ENCODE data around the gene UBE2E1. TPM values are rescaled to one million over a fixed set of nuclear protein-coding genes. Genes with fewer than 3 reads are reported as not detected.
A peak's percentile ranks its signal among the peaks of the same experiment; 100 is the strongest.

UBE2E1 gene
- total and polyA plus RNA-seq, 2 donors (not counting 1 experiment from before 2014, with no cell fraction given), result 129 to 174 TPM

- no peak overlapping the region for H3K4me2 ChIP-seq (ENCODE audit: extremely low read depth, insufficient read depth, low read length)
- H4K20me1 ChIP-seq (ENCODE audit: control insufficient read depth, extremely low read depth, insufficient read depth, low read length), result no peaks in the 10 kb centered on the region
- H2AFZ ChIP-seq (ENCODE audit: low read length), result no peak overlapping the region
- no peaks in the 10 kb centered on the region for H3K27me3 ChIP-seq (ENCODE audit: control insufficient read depth, insufficient read depth, low read length)
- no peaks in the 10 kb centered on the region for H3K9me3 ChIP-seq (ENCODE audit: control insufficient read depth, insufficient read depth, low read depth, low read length)
- H3K27ac ChIP-seq (ENCODE audit: insufficient read depth, low read length), result no peak overlapping the region
- no peak overlapping the region for H3K9ac ChIP-seq (ENCODE audit: insufficient read depth, low read length)
- H3K36me3 ChIP-seq (ENCODE audit: control insufficient read depth, insufficient read depth, low read length), result no peaks in the 10 kb centered on the region
- H3K4me3 ChIP-seq (replicated peaks in 1 of 4; ENCODE audit: control extremely low read depth in 1 of 4, insufficient read depth in 1 of 4, low read depth in 3 of 4, low read length in 4 of 4), result no peak overlapping the region
- no peak for DNase-seq (ENCODE audit: low read depth in 2 of 2)
- TF ChIP-seq CTCF (conservative IDR thresholded peaks at IDR 0.05 in 1 of 2, IDR thresholded peaks at IDR 0.05 in 1 of 2; ENCODE audit: low read depth in 1 of 2, low read length in 2 of 2), result no peak
- TF ChIP-seq EZH2 (IDR thresholded peaks at IDR 0.05; ENCODE audit: low read length, missing control alignments), result no peak
- H3K4me1 ChIP-seq (ENCODE audit: control insufficient read depth, extremely low read depth, insufficient read depth, low read length), result no peaks in the 10 kb centered on the region
- H3K79me2 ChIP-seq (ENCODE audit: control insufficient read depth, insufficient read depth, low read length), result no peaks in the 10 kb centered on the region
These were observed 6.9 kb upstream of the UBE2E1 start for GRCh38 chr3:23798876-23799275.

- H3K79me2 ChIP-seq (ENCODE audit: control insufficient read depth, insufficient read depth, low read length), result no peaks in the 10 kb centered on the region
- no peaks in the 10 kb centered on the region for H3K4me1 ChIP-seq (ENCODE audit: control insufficient read depth, extremely low read depth, insufficient read depth, low read length)
- H3K4me2 ChIP-seq (ENCODE audit: extremely low read depth, insufficient read depth, low read length), result no peak overlapping the region
- peak; percentile 14 to 65 for DNase-seq (ENCODE audit: low read depth in 2 of 2)
- no peak overlapping the region for H3K27ac ChIP-seq (ENCODE audit: insufficient read depth, low read length)
- no peaks in the 10 kb centered on the region for H3K36me3 ChIP-seq (ENCODE audit: control insufficient read depth, insufficient read depth, low read length)
- no peak overlapping the region for H3K4me3 ChIP-seq (replicated peaks in 1 of 4; ENCODE audit: control extremely low read depth in 1 of 4, insufficient read depth in 1 of 4, low read depth in 3 of 4, low read length in 4 of 4)
- no peaks in the 10 kb centered on the region for H4K20me1 ChIP-seq (ENCODE audit: control insufficient read depth, extremely low read depth, insufficient read depth, low read length)
- no peak overlapping the region for H2AFZ ChIP-seq (ENCODE audit: low read length)
- no peaks in the 10 kb centered on the region for H3K27me3 ChIP-seq (ENCODE audit: control insufficient read depth, insufficient read depth, low read length)
- TF ChIP-seq EZH2 (IDR thresholded peaks at IDR 0.05; ENCODE audit: low read length, missing control alignments), result no peak
- TF ChIP-seq CTCF (conservative IDR thresholded peaks at IDR 0.05 in 1 of 2, IDR thresholded peaks at IDR 0.05 in 1 of 2; ENCODE audit: low read depth in 1 of 2, low read length in 2 of 2), result peak; percentile 18 to 34
- H3K9me3 ChIP-seq (ENCODE audit: control insufficient read depth, insufficient read depth, low read depth, low read length), result no peaks in the 10 kb centered on the region
- H3K9ac ChIP-seq (ENCODE audit: insufficient read depth, low read length), result no peak overlapping the region
These were observed 5.0 kb upstream of the UBE2E1 start for GRCh38 chr3:23800731-23801130.

DNA sequence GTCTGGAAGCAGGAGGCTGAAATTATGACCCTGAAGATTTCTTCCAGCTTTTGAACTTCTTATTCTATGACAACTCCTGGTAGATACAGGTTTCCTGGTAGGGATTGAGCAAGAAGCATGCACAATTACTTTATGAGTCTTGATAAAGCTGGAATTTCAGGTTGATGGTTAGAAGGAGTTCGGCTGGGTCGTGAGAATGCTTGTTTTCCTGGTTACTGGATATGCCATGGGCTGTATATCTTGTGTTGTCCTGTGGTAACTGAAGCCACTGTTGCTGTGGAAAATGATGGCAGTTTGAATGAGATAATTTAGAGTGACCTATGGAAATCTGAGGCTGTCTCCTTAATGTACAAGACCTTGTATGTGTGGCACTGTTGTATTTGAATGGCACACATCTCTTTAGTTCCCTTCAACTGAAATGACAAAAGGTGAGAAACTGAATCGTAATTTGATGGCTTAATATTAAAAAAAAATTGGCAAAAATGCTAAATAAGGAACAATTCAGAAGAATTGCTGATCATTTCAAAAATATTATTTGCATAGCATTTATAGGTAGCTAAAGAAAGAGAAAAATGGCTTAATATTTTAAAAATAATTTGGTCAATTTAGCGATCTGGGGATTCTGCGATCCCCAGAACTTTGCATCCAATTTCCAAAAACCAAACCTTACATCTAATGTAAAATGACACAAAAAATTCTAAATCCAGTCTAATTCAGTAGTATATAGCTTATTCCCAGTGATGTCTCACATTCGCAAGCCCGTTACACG lies 1.1 kb upstream of the UBE2E1 start:
- Histone ChIP-seq H3K9ac (ENCODE audit: insufficient read depth, low read length) (no peak overlapping the region), H3K4me3 (replicated peaks in 1 of 4; ENCODE audit: control extremely low read depth in 1 of 4, insufficient read depth in 1 of 4, low read depth in 3 of 4, low read length in 4 of 4) (no peak overlapping the region), H3K27ac (ENCODE audit: insufficient read depth, low read length) (no peak overlapping the region), H3K9me3 (ENCODE audit: control insufficient read depth, insufficient read depth, low read depth, low read length) (no peaks in the 10 kb centered on the region), H3K36me3 (ENCODE audit: control insufficient read depth, insufficient read depth, low read length) (no peaks in the 10 kb centered on the region), H3K4me1 (ENCODE audit: control insufficient read depth, extremely low read depth, insufficient read depth, low read length) (no peaks in the 10 kb centered on the region), H3K27me3 (ENCODE audit: control insufficient read depth, insufficient read depth, low read length) (no peaks in the 10 kb centered on the region), H3K4me2 (ENCODE audit: extremely low read depth, insufficient read depth, low read length) (no peak overlapping the region), H2AFZ (ENCODE audit: low read length) (no peak overlapping the region), H4K20me1 (ENCODE audit: control insufficient read depth, extremely low read depth, insufficient read depth, low read length) (no peaks in the 10 kb centered on the region), H3K79me2 (ENCODE audit: control insufficient read depth, insufficient read depth, low read length) (peaks cover 14% of the 10 kb centered on the region)
- TF ChIP-seq CTCF (conservative IDR thresholded peaks at IDR 0.05 in 1 of 2, IDR thresholded peaks at IDR 0.05 in 1 of 2; ENCODE audit: low read depth in 1 of 2, low read length in 2 of 2), result no peak
- TF ChIP-seq EZH2 (IDR thresholded peaks at IDR 0.05; ENCODE audit: low read length, missing control alignments), result no peak
- no peak for DNase-seq (ENCODE audit: low read depth in 2 of 2)

Measured in fibroblast of lung (primary cell).